GM12878 (cell line): ENCODE data around the gene MOCOS. TPM values are rescaled to one million over a fixed set of nuclear protein-coding genes. Genes with fewer than 3 reads are reported as not detected.

Source experiments
- ATAC-seq: fragments of 200-7000 bp; cut with Tn5 transposase; 3 replicates; pipeline ENCODE4 v1.9.1; 2020; ENCODE audit warnings: mild to moderate bottlenecking, moderate library complexity
- BruUV-seq: library from RNA; stranded (reverse); fragments of 400-500 nt; replicated peaks from 2 replicates; lab custom pipeline; 2021; lab: Mats Ljungman, UMichigan
- CTCF ChIA-PET: fragments of 300-600 bp; sonication (Branson Sonifier 250); formaldehyde crosslinking; extraction: SDS; loops from one replicate; lab custom pipeline; 2021; ENCODE audit warnings: inconsistent platforms; lab: Yijun Ruan, JAX
- POLR2A ChIA-PET: fragments of 350-600 bp; formaldehyde crosslinking; extraction: SDS; loops from one replicate; lab custom pipeline; 2021; ENCODE audit warnings: inconsistent platforms; lab: Charles Lee
- RAD21 ChIA-PET: fragments of 300-600 bp; sonication (Branson Sonifier 250); formaldehyde crosslinking; loops from one replicate; lab custom pipeline; 2023; ENCODE audit warnings: antibody characterized with exemption; ENCODE audit not compliant: unreplicated experiment; lab: Charles Lee
- SMC1A ChIA-PET: fragments of 300-600 bp; sonication (Branson Sonifier 250); formaldehyde crosslinking; loops from one replicate; lab custom pipeline; 2023; ENCODE audit not compliant: unreplicated experiment, uncharacterized antibody; lab: Charles Lee
- DNase-seq: peaks from one replicate; pipeline ENCODE4 v3.0.0-alpha.2; 2011; ENCODE audit warnings: low read depth, low spot score
- FAIRE-seq: peaks from 3 replicates; lab custom pipeline; 2011; peaks lifted over from hg19 to GRCh38; lab: Jason Lieb, UNC
- H2AFZ ChIP-seq: 2 replicates; pipeline ENCODE4 v1.6.0; 2011; ENCODE audit warnings: low read depth, low read length, control low read depth; ENCODE audit not compliant: control insufficient read depth
- H3K27ac ChIP-seq: 2 replicates; pipeline ENCODE4 v1.5.1; 2011; ENCODE audit warnings: control low read depth; ENCODE audit not compliant: control insufficient read depth, insufficient read depth
- H3K27me3 ChIP-seq, 2 experiments: replicated peaks in 1 of 2; 2 replicates each; pipeline versions ENCODE4 v1.6.0 to v1.6.1; 2011; ENCODE audit warnings: low read length in 1 of 2; ENCODE audit not compliant: control insufficient read depth in 2 of 2, insufficient read depth in 2 of 2
- H3K36me3 ChIP-seq, 2 experiments: 2 replicates each; pipeline ENCODE4 v1.5.1; 2011; ENCODE audit warnings: low read length in 1 of 2; ENCODE audit not compliant: control insufficient read depth in 2 of 2, insufficient read depth in 2 of 2
- H3K4me1 ChIP-seq: 2 replicates; pipeline ENCODE4 v1.6.1; 2011; ENCODE audit warnings: mild to moderate bottlenecking, low read length, moderate library complexity, mixed read lengths; ENCODE audit not compliant: control insufficient read depth, insufficient read depth
- H3K4me2 ChIP-seq: 2 replicates; pipeline ENCODE4 v1.6.0; 2011; ENCODE audit warnings: control low read depth; ENCODE audit not compliant: control insufficient read depth, insufficient read depth
- H3K4me3 ChIP-seq: fragments of 200-600 bp; sonication (generic); 2 replicates; pipeline ENCODE4 v1.5.1; 2016
- H3K79me2 ChIP-seq: 2 replicates; pipeline ENCODE4 v1.6.0; 2011; ENCODE audit warnings: low read length; ENCODE audit not compliant: control insufficient read depth, insufficient read depth
- H3K9ac ChIP-seq: 2 replicates; pipeline ENCODE4 v1.8.0; 2011; ENCODE audit warnings: low read length, control low read depth, mixed read lengths; ENCODE audit not compliant: control insufficient read depth, insufficient read depth
- H3K9me3 ChIP-seq: replicated peaks from 3 replicates; pipeline ENCODE4 v1.5.1; 2011; ENCODE audit warnings: mild to moderate bottlenecking, low read length; ENCODE audit not compliant: control insufficient read depth, insufficient read depth
- H4K20me1 ChIP-seq: 2 replicates; pipeline ENCODE4 v1.6.0; 2011; ENCODE audit not compliant: control insufficient read depth, insufficient read depth
- ATF7 ChIP-seq: fragments of 450-650 bp; IDR thresholded peaks from 2 replicates; pipeline ENCODE4 v1.6.1; 2016; ENCODE audit warnings: low read depth, mild to moderate bottlenecking
- ELK1 ChIP-seq: IDR thresholded peaks from 2 replicates; pipeline ENCODE4 v1.6.1; 2012; ENCODE audit warnings: low read depth, low read length, improper control_type of control experiment
- IRF3 ChIP-seq: fragments of 450-650 bp; IDR thresholded peaks from 2 replicates; pipeline ENCODE4 v1.6.1; 2014; ENCODE audit warnings: mild to moderate bottlenecking
- NBN ChIP-seq: fragments of 450-650 bp; IDR thresholded peaks from 2 replicates; pipeline ENCODE4 v1.6.1; 2016
- RUNX3 ChIP-seq: IDR thresholded peaks from 2 replicates; pipeline ENCODE4 v1.6.1; 2012; ENCODE audit warnings: low read length, inconsistent platforms
- SKIL ChIP-seq: fragments of 450-650 bp; IDR thresholded peaks from 2 replicates; pipeline ENCODE4 v1.6.1; 2017; ENCODE audit warnings: mild to moderate bottlenecking, low read depth, inconsistent platforms; ENCODE audit not compliant: poor library complexity, severe bottlenecking
- STAT1 ChIP-seq: fragments of 450-650 bp; conservative IDR thresholded peaks from 2 replicates; pipeline ENCODE4 v1.6.1; 2014; ENCODE audit warnings: antibody characterized with exemption, mild to moderate bottlenecking
- SUPT20H ChIP-seq: IDR thresholded peaks from 2 replicates; pipeline ENCODE4 v1.6.1; 2011; ENCODE audit warnings: low read depth, mild to moderate bottlenecking, low read length, moderate library complexity, borderline replicate concordance; ENCODE audit not compliant: control insufficient read depth
- TCF12 ChIP-seq: IDR thresholded peaks from 2 replicates; pipeline ENCODE4 v1.6.1; 2011; ENCODE audit warnings: low read depth, mild to moderate bottlenecking, low read length
- YY1 ChIP-seq: IDR thresholded peaks from 2 replicates; pipeline ENCODE4 v1.6.1; 2011; ENCODE audit warnings: low read depth, mild to moderate bottlenecking, low read length
- WGBS: methylation state at CpG from one replicate; pipeline ENCODE4 v1.1.6; 2016; ENCODE audit warnings: low lambda C conversion rate; ENCODE audit not compliant: insufficient replicate concordance, insufficient coverage; ENCODE audit errors: missing lambda C conversion rate; 5-methylcytosine and 5-hydroxymethylcytosine counted together
- in situ Hi-C: fragments of 300-500 bp; cut with MboI; formaldehyde crosslinking; loops from 9 replicates; pipeline ENCODE4 v1.14.3; 2018; ENCODE audit warnings: mixed read lengths
- intact Hi-C: fragments of 100-400 bp; cut with micrococcal nuclease; formaldehyde crosslinking; loops from one replicate; pipeline ENCODE4 v1.14.2; 2022; ENCODE audit not compliant: unreplicated experiment
- polyA plus RNA-seq, 11 experiments: library from polyadenylated mRNA; depleted of rRNA in 4 of 11; unstranded in 6 of 11; stranded (reverse) in 5 of 11; fragments of >200 nt; fragmentation: Nextera tagmentation in 4 of 11; fragmentation: Illumina TruSeq in 1 of 11; extraction: Ambion mirVana in 4 of 11; extraction: Trizol in 1 of 11; gene quantifications; 1 replicate in 1 of 11; 2 replicates in 10 of 11; pipeline versions ENCODE4 v1.2.1 to v1.2.3, GENCODE V29; 2011 to 2016; ENCODE audit warnings: inconsistent platforms in 2 of 11, missing spikeins in 2 of 11, low read depth in 1 of 11
- total RNA-seq, 4 experiments: library from RNA; depleted of rRNA in 3 of 4; stranded (reverse); fragments of >200 nt in 3 of 4; fragmentation: Illumina TruSeq in 1 of 4; extraction: Trizol in 1 of 4; gene quantifications; 2 replicates each; pipeline versions ENCODE4 v1.2.1 to v1.2.3, GENCODE V29; 2013 to 2021
- TF ChIP-seq, protein P1 (sequence below): fragments of 450-650 bp; IDR thresholded peaks from 2 replicates; pipeline ENCODE4 v1.6.1; 2017; ENCODE audit warnings: mild to moderate bottlenecking, moderate library complexity
- TF ChIP-seq, protein P2 (sequence below): fragments of 450-650 bp; formaldehyde crosslinking; IDR thresholded peaks from 2 replicates; pipeline ENCODE4 v1.5.0; 2022; ENCODE audit warnings: mild to moderate bottlenecking, missing genetic modification characterization

MOCOS gene
- total and polyA plus RNA-seq, 10 of the 15 experiments (the other 5 are each of a cell fraction or from before 2014, with no cell fraction given), result 0.16 to 0.56 (median 0.33) TPM

- H2AFZ ChIP-seq, result no peak overlapping the region
- no TSS peak for BruUV-seq
- H3K4me1 ChIP-seq, result peaks cover 9% of the 10 kb centered on the region; the same call in 1 of the 2 replicates
- ChIA-PET POLR2A (no interaction called here), RAD21 (no interaction called here), SMC1A (no interaction called here), CTCF (interaction anchor here (0.8 kb wide), 1 partner anchor 13 kb away, joined by 3 read pairs; no protein-coding TSS in a partner anchor)
- in situ Hi-C loops, result no loop called here
- no peak overlapping the region for H3K4me2 ChIP-seq
- no peaks in the 10 kb centered on the region for H3K9me3 ChIP-seq
- FAIRE-seq (no peak), DNase-seq (no peak), ATAC-seq (no peak)
- WGBS, result 94% methylated on average over 18 of the region's 18 CpGs
- H3K27me3 ChIP-seq, result no peaks in the 10 kb centered on the region
- H3K4me3 ChIP-seq, result no peak overlapping the region
- no peaks in the 10 kb centered on the region for H4K20me1 ChIP-seq
- no peaks in the 10 kb centered on the region for H3K79me2 ChIP-seq
- H3K9ac ChIP-seq, result no peak overlapping the region
- intact Hi-C loops, result no loop called here
- no peaks in the 10 kb centered on the region for H3K36me3 ChIP-seq
- H3K27ac ChIP-seq, result no peak overlapping the region
- TF ChIP-seq ELK1 (no peak), SKIL (no peak), RUNX3 (no peak), TCF12 (no peak), STAT1 (no peak), YY1 (no peak), SUPT20H (no peak), IRF3 (no peak), ATF7 (no peak), NBN (no peak)
- TF ChIP-seq, protein P1, sequence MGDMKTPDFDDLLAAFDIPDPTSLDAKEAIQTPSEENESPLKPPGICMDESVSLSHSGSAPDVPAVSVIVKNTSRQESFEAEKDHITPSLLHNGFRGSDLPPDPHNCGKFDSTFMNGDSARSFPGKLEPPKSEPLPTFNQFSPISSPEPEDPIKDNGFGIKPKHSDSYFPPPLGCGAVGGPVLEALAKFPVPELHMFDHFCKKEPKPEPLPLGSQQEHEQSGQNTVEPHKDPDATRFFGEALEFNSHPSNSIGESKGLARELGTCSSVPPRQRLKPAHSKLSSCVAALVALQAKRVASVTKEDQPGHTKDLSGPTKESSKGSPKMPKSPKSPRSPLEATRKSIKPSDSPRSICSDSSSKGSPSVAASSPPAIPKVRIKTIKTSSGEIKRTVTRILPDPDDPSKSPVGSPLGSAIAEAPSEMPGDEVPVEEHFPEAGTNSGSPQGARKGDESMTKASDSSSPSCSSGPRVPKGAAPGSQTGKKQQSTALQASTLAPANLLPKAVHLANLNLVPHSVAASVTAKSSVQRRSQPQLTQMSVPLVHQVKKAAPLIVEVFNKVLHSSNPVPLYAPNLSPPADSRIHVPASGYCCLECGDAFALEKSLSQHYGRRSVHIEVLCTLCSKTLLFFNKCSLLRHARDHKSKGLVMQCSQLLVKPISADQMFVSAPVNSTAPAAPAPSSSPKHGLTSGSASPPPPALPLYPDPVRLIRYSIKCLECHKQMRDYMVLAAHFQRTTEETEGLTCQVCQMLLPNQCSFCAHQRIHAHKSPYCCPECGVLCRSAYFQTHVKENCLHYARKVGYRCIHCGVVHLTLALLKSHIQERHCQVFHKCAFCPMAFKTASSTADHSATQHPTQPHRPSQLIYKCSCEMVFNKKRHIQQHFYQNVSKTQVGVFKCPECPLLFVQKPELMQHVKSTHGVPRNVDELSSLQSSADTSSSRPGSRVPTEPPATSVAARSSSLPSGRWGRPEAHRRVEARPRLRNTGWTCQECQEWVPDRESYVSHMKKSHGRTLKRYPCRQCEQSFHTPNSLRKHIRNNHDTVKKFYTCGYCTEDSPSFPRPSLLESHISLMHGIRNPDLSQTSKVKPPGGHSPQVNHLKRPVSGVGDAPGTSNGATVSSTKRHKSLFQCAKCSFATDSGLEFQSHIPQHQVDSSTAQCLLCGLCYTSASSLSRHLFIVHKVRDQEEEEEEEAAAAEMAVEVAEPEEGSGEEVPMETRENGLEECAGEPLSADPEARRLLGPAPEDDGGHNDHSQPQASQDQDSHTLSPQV, result no peak
- TF ChIP-seq, protein P2, sequence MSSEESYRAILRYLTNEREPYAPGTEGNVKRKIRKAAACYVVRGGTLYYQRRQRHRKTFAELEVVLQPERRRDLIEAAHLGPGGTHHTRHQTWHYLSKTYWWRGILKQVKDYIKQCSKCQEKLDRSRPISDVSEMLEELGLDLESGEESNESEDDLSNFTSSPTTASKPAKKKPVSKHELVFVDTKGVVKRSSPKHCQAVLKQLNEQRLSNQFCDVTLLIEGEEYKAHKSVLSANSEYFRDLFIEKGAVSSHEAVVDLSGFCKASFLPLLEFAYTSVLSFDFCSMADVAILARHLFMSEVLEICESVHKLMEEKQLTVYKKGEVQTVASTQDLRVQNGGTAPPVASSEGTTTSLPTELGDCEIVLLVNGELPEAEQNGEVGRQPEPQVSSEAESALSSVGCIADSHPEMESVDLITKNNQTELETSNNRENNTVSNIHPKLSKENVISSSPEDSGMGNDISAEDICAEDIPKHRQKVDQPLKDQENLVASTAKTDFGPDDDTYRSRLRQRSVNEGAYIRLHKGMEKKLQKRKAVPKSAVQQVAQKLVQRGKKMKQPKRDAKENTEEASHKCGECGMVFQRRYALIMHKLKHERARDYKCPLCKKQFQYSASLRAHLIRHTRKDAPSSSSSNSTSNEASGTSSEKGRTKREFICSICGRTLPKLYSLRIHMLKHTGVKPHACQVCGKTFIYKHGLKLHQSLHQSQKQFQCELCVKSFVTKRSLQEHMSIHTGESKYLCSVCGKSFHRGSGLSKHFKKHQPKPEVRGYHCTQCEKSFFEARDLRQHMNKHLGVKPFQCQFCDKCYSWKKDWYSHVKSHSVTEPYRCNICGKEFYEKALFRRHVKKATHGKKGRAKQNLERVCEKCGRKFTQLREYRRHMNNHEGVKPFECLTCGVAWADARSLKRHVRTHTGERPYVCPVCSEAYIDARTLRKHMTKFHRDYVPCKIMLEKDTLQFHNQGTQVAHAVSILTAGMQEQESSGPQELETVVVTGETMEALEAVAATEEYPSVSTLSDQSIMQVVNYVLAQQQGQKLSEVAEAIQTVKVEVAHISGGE (CRISPR knock-in tag), result no peak
Measured at GRCh38 chr18:36185901-36186460, 1.3 kb upstream of the MOCOS start.
